PC-3 (cell line): Measurements from ENCODE around the gene LPIN2. TPM values are rescaled to one million over a fixed set of nuclear protein-coding genes. Genes with fewer than 3 reads are reported as not detected.

Source experiments
- ATAC-seq: fragments of 200-7000 bp; cut with Tn5 transposase; 2 replicates; pipeline ENCODE4 v1.9.1; 2020; ENCODE audit warnings: mild to moderate bottlenecking, moderate library complexity
- BruUV-seq: library from RNA; stranded (reverse); fragments of 400-500 nt; replicated peaks from 2 replicates; lab custom pipeline; 2021; lab: Mats Ljungman, UMichigan
- CTCF ChIA-PET: fragments of 300-600 bp; sonication (Branson Sonifier 250); formaldehyde crosslinking; loops from one replicate; lab custom pipeline; 2022; ENCODE audit warnings: antibody characterized with exemption; lab: Charles Lee
- POLR2A ChIA-PET: fragments of 300-600 bp; sonication (Branson Sonifier 250); formaldehyde crosslinking; loops from one replicate; lab custom pipeline; 2022; ENCODE audit warnings: antibody characterized with exemption; ENCODE audit not compliant: unreplicated experiment; lab: Charles Lee
- DNase-seq: peaks from one replicate; pipeline ENCODE4 v3.0.0-alpha.2; 2015
- H2AFZ ChIP-seq: fragments of 300-600 bp; sonication (generic); 2 replicates; pipeline ENCODE4 v1.6.0; 2016; ENCODE audit warnings: antibody characterized with exemption, low read length
- H3F3A ChIP-seq: fragments of 300-600 bp; sonication (generic); one replicate; pipeline ENCODE4 v1.6.0; 2017; ENCODE audit warnings: antibody characterized with exemption, low read length, control low read depth, mild to moderate bottlenecking; ENCODE audit not compliant: unreplicated experiment
- H3K27ac ChIP-seq: fragments of 300-600 bp; sonication (generic); 2 replicates; pipeline ENCODE4 v1.5.1; 2016; ENCODE audit warnings: mild to moderate bottlenecking, low read length
- H3K27me3 ChIP-seq: fragments of 300-600 bp; sonication (generic); 2 replicates; pipeline ENCODE4 v1.6.1; 2016; ENCODE audit warnings: low read length, mixed read lengths
- H3K36me3 ChIP-seq: fragments of 300-600 bp; sonication (generic); 2 replicates; pipeline ENCODE4 v1.6.1; 2016; ENCODE audit warnings: low read depth, mixed run types, low read length, mixed read lengths
- H3K4me1 ChIP-seq: fragments of 300-600 bp; sonication (generic); 2 replicates; pipeline ENCODE4 v1.5.1; 2016; ENCODE audit warnings: low read length; ENCODE audit not compliant: insufficient read depth
- H3K4me2 ChIP-seq: fragments of 300-600 bp; sonication (generic); 2 replicates; pipeline ENCODE4 v1.6.0; 2016; ENCODE audit warnings: low read length
- H3K4me3 ChIP-seq: fragments of 300-600 bp; sonication (generic); 2 replicates; pipeline ENCODE4 v1.5.1; 2016; ENCODE audit warnings: mild to moderate bottlenecking, low read length, mixed read lengths
- H3K79me2 ChIP-seq: fragments of 300-600 bp; sonication (generic); 2 replicates; pipeline ENCODE4 v1.6.1; 2017; ENCODE audit warnings: low read length, mixed read lengths
- H3K9ac ChIP-seq: fragments of 300-600 bp; sonication (generic); 2 replicates; pipeline ENCODE4 v1.6.0; 2016; ENCODE audit warnings: mild to moderate bottlenecking, low read length
- H3K9me2 ChIP-seq: fragments of 300-600 bp; sonication (generic); replicated peaks from 2 replicates; pipeline ENCODE4 v1.6.1; 2016; ENCODE audit warnings: mixed run types, low read length, mixed read lengths
- H3K9me3 ChIP-seq: fragments of 300-600 bp; sonication (generic); 2 replicates; pipeline ENCODE4 v1.6.1; 2016; ENCODE audit warnings: low read length, mixed read lengths
- H4K20me1 ChIP-seq: fragments of 300-600 bp; sonication (generic); 2 replicates; pipeline ENCODE4 v1.6.1; 2016; ENCODE audit warnings: low read length, mixed read lengths
- CTCF ChIP-seq: fragments of 300-600 bp; sonication (generic); conservative IDR thresholded peaks from 2 replicates; pipeline ENCODE4 v1.5.1; 2017; ENCODE audit warnings: antibody characterized with exemption, low read depth, mild to moderate bottlenecking, low read length
- EZH2 ChIP-seq: fragments of 300-600 bp; sonication (generic); IDR thresholded peaks from one replicate; pipeline ENCODE4 v1.6.1; 2017; ENCODE audit warnings: antibody characterized with exemption, mild to moderate bottlenecking, low read length; ENCODE audit not compliant: unreplicated experiment
- EZH2phosphoT487 ChIP-seq: fragments of 300-600 bp; sonication (generic); IDR thresholded peaks from 2 replicates; pipeline ENCODE4 v1.6.1; 2018; ENCODE audit warnings: mild to moderate bottlenecking, antibody characterized with exemption, low read length, borderline replicate concordance
- intact Hi-C: fragments of 100-400 bp; cut with micrococcal nuclease; formaldehyde crosslinking; loops from 2 replicates; pipeline ENCODE4 v1.9.0; 2023
- total RNA-seq: library from RNA; depleted of rRNA; stranded (reverse); fragments of >200 nt; gene quantifications from 2 replicates; pipeline ENCODE4 v1.2.3, GENCODE V29; 2014

Gene LPIN2
- total RNA-seq, 1 experiment from 2014 or later = 9.8 TPM

GRCh38 chr18:2976218-2977132, 36.5 kb downstream of the LPIN2 start:
- TF ChIP-seq CTCF (no peak), EZH2 (no peak), EZH2phosphoT487 (no peak)
- Histone ChIP-seq H2AFZ (no peak overlapping the region), H3K27ac (no peak overlapping the region), H3K9me3 (no peaks in the 10 kb centered on the region), H3K36me3 (no peaks in the 10 kb centered on the region), H4K20me1 (no peaks in the 10 kb centered on the region), H3K9me2 (no peaks in the 10 kb centered on the region), H3K79me2 (peaks cover 33% of the 10 kb centered on the region), H3K4me3 (no peak overlapping the region), H3K4me1 (peaks cover 22% of the 10 kb centered on the region), H3K4me2 (no peak overlapping the region), H3F3A (peaks cover 2% of the 10 kb centered on the region), H3K27me3 (no peaks in the 10 kb centered on the region), H3K9ac (no peak overlapping the region)
- ChIA-PET POLR2A (interaction anchor here (0.5 kb wide), 1 partner anchor 208 kb away, joined by 3 read pairs; no protein-coding TSS in a partner anchor), CTCF (no interaction called here)
- no TSS peak for BruUV-seq
- intact Hi-C loops = no loop called here
- DNase-seq (no peak), ATAC-seq (no peak)

GRCh38 chr18:2974731-2975130, 38.2 kb downstream of the LPIN2 start:
- Histone ChIP-seq H3K27ac (no peak overlapping the region), H3K27me3 (no peaks in the 10 kb centered on the region), H3F3A (no peaks in the 10 kb centered on the region), H3K9me3 (no peaks in the 10 kb centered on the region), H3K9ac (no peak overlapping the region), H2AFZ (no peak overlapping the region), H3K79me2 (peaks cover 22% of the 10 kb centered on the region), H3K4me3 (no peak overlapping the region), H3K4me2 (no peak overlapping the region), H4K20me1 (no peaks in the 10 kb centered on the region), H3K36me3 (no peaks in the 10 kb centered on the region), H3K9me2 (no peaks in the 10 kb centered on the region), H3K4me1 (peaks cover 10% of the 10 kb centered on the region)
- no peak for DNase-seq
- BruUV-seq = no TSS peak
- no peak for TF ChIP-seq EZH2
- no peak for TF ChIP-seq CTCF
- no peak for TF ChIP-seq EZH2phosphoT487
- ATAC-seq = no peak
- ChIA-PET POLR2A (no interaction called here), CTCF (no interaction called here)
- intact Hi-C loops = no loop called here
